GM19240 (cell line): ENCODE results near the gene VAV1.
A peak's percentile ranks its signal among the peaks of the same experiment; 100 is the strongest.
"Not testable (repeated sequence)": the region's sequence is repeated elsewhere in the genome, so short reads cannot be mapped to it uniquely, and the experiment has no call there.

Experiments
- DNase-seq: peaks from one replicate; pipeline ENCODE4 v3.0.0; 2011; ENCODE audit warnings: low spot score; ENCODE audit not compliant: insufficient read length

VAV1 gene

GRCh38 chr19:6736917-6737283 is 35.6 kb upstream of the VAV1 start:
- peak; percentile 84 for DNase-seq

- peak; percentile 98 for DNase-seq
Observed at GRCh38 chr19:6737284-6737872, 35.1 kb upstream of the VAV1 start, which contains the start of gene GPR108. TSS of gene GPR108 (minus strand) at chr19:6737580. CDS start at chr19:6737576, 4 bp downstream.

DNA sequence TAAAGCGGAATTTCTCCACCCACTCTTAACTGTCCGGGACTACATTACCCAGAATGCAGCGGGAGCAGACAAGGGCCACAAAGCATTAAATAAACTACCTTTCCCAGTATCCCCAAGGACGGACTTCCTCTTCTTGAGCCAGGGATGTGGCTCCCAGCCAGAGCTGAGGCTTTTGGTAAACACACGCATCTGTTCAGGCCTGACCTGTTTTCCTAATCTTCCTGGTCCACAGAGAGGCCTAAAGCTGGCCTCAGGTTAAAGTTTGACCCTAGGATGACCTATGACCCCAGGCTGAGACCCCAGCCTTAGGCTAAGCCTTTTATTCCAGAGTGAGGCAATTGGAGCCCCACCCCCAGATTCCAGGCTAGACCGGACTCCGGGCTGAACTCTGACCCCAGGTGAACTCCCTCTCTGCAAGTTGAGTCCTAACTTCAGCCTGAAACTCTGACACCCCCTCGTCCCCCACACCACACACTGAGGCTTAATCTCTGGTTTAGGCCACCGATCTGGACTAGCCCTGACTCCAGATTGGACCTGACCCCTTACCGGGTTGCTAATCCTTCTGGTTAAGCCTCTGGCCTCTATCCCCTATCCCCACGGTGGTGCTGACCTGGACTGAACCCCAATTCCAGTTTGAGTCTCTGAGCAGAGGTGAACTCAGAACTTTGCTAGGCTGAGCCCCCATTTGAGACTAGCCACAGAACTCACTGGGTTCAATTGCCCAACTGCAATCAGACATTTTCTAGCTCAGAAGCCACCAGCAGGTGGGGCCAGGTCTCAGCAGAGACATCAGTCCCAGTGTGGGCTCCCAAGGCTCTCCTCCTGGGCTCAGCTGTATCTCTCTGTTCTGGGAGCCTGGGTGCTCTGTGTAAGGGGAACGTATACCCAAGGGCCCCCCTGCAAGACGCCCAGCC is 34.4 kb upstream of the VAV1 start:
- DNase-seq, result peak; percentile 83

DNA sequence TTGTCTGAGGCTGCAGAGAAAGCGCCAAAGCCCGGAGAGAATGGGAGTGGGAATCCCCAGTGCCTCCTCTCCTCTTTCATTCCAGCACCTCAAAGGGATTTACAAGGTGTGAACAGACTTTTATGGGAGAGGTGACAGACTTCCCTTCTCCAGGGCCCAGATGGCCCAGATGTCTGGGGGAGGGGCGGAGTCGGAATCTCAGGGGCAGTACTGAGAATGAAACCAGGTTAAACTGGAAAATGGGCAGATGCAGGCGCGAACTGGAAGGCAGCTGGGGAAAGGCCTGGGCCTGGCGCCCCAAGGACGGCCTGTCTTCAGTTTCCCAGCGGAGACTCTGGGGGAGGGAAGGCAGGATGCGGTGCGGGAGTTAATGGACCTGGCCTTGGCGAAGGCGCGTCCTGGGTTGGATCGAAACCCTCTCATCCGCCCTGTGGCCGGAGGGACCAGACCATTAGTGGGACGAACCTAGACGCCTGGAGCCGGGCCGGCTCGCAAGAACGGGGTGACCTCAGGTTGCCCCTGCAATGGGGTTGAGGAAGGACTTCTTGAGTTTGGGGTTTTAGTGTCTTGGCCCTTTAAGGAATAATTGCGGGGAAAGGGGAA is 33.6 kb upstream of the VAV1 start:
- no peak for DNase-seq

DNA sequence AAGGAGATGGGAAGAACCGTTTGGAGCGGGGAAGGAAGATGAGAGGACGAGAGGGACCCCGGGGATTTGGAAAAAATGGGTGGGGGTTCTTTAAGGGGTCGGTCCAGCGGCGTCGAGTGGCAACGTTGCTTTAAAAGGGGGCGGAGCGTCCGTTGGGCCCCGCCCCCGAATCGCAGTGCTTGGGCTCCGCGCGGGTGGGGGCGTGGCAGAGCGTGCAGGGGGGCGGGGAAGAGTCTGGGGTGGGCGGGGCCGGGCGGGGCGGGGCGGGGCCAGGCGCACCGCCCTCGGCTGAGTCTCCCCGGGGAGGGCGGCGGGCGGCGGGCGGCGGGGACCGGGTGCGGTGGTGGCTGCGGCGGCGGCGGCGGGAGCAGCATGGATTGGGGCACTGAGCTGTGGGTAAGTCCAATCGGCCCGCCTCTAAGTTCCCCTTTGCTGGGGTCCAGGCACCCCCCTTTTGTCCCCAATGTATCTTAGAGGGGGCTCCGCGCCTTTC is 33.1 kb upstream of the VAV1 start, which contains the start of gene TRIP10:
TRIP10 (plus strand) TSS at position 291 of the 493 bp plus-strand sequence; CDS start at position 373, 82 bp downstream.
- no peak for DNase-seq

DNA sequence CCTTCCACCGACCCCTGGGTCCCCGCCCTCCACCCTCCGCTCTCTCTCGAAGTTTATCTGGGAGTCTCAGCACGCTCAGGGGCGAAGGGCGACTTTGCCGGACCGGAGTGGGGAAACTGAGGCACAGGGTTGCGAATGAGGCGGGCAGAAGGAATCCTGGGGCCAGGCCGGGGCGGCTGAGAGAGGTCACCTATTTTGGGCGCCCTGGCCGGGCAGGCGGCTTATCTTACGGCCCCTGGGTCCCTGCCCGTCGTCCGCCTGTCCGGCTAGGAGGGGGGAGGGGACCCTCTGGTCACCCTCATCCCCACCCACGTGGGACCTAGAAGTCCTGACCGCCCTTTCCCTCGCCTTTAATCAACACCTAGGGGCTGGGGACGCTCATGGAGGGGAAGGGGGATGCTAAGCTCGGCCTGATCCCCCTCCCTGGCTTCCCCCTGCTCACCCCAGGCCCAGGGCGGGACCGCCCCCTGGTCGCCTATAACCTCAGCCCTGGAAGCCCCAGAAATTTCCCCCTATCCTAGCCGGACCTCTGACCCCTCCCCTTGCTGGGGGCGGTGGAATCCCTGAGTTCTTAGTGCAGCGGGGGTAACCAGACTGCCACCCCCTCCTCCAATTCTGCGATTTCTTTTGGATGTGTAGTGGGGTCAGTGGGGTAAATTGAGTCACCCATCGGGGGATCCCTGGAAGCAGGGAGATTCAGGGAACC is 32.5 kb upstream of the VAV1 start:
- no peak for DNase-seq

DNA sequence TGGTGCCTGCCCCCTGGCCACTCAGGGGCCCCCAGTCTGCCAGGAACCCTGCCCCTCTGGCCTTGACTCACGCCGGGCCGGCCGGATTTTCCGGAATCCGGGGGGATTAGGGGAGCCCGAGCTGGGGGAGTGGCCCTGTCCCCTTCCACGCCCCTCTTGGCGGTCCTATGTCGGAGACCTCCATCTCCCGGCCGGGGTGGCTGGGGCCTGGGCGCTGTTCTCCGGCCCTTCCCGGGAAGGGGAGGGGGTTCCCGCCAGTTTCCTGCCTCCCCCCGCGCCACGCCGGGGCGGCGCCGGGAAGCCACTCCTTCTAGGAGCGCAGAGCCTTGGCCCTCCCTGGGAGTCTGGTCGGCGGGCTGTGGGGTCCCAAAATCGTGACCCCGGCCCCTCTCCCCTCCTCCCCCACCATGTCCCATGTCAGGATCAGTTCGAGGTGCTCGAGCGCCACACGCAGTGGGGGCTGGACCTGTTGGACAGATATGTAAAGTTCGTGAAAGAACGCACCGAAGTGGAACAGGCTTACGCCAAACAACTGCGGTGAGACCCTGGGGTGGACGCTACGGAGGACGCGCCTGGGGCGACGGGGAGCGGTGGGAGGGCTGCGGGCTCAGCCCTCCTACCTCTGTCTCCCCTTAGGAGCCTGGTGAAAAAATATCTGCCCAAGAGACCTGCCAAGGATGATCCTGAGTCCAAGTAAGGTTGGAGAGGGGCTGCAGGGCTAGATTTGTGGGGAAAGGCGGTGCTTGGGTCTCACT is 31.7 kb upstream of the VAV1 start:
- no peak for DNase-seq

DNA sequence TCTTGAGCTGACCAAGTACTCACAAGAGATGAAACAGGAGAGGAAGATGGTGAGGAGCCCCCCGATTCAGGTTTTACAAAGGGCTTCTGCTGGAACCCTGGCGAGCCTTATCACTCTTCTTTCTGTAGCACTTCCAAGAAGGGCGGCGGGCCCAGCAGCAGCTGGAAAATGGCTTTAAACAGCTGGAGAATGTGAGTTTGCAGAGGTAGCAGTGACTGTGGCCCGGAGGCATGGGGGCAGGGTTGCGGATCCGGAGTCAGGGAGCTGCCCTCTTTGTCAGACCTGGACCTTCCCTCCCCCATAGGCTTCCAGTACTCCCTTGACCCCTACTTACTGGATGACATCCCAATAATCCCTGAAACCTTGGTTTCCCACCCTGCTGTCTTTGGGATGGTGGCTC is 29.4 kb upstream of the VAV1 start:
- DNase-seq, result no peak

DNA sequence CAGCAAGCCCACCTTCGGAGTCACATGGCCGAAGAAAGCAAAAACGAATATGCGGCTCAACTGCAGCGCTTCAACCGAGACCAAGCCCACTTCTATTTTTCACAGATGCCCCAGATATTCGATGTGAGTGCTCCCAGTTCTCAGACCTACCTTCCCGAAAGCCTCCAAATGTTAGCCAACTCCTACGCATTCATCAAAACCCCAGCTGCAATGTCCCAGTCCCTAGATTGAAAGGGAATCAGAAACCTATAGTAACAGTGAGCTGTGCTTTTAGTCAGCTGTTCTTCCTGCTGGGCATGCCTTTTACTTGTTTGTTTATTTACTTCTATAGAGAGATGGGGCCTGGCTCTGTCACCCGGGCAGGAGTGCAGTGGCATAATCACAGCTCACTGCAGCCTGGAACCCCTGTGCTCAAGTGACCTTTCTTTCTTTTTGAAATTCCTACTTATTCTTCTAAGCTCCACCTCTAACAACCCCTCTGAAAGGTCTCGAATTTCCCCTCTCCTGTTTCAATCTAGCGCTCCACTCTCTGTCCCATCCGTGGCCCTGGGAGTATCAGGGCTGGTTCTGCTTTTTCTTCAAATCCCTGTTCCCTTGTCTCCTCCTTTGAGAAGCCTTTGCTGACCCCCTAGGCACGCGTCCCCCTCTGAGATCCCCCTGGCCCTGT is 28.7 kb upstream of the VAV1 start:
- DNase-seq, result no peak

GRCh38 chr19:6744381-6745301 is 27.9 kb upstream of the VAV1 start:
- DNase-seq, result no peak

GRCh38 chr19:6745965-6746364 is 26.5 kb upstream of the VAV1 start:
- no peak for DNase-seq

DNA sequence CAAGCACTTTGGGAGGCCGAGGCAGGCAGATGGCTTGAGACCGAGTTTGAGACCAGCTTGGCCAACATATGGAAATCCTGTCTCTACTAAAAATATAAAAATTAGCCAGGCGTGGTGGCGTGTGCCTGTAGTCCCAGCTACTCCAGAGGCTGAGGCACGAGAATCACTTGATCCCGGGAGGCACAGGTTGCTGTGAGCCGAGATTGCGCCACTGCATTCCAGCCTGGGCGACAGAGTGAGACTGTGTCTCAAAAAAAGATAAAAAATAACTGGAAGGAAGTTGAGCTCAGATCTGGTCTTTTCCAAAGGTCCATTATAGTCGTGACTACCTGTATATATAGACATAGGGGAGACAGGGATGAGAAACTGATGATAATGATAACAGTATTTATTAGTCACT is 24.0 kb upstream of the VAV1 start:
- not testable (repeated sequence) for DNase-seq

DNA sequence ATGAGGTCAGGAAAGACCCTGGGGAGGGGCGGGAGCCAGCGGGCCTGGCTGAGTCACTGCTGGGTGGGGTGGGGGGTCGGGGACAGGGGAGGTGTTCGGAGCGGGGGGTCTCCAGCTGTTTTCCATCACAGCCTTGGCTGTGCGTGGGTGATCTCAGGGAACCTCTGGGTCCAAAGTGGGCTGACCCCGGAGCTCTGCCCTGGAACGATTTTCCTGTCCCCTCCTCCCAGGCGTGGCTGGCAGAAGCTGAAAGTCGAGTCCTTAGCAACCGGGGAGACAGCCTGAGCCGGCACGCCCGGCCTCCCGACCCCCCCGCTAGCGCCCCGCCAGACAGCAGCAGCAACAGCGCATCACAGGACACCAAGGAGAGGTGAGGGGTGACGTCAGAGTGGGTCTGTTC is 22.4 kb upstream of the VAV1 start:
- DNase-seq, result no peak

GRCh38 chr19:6751189-6751588 is 21.3 kb upstream of the VAV1 start:
- DNase-seq, result no peak

DNA sequence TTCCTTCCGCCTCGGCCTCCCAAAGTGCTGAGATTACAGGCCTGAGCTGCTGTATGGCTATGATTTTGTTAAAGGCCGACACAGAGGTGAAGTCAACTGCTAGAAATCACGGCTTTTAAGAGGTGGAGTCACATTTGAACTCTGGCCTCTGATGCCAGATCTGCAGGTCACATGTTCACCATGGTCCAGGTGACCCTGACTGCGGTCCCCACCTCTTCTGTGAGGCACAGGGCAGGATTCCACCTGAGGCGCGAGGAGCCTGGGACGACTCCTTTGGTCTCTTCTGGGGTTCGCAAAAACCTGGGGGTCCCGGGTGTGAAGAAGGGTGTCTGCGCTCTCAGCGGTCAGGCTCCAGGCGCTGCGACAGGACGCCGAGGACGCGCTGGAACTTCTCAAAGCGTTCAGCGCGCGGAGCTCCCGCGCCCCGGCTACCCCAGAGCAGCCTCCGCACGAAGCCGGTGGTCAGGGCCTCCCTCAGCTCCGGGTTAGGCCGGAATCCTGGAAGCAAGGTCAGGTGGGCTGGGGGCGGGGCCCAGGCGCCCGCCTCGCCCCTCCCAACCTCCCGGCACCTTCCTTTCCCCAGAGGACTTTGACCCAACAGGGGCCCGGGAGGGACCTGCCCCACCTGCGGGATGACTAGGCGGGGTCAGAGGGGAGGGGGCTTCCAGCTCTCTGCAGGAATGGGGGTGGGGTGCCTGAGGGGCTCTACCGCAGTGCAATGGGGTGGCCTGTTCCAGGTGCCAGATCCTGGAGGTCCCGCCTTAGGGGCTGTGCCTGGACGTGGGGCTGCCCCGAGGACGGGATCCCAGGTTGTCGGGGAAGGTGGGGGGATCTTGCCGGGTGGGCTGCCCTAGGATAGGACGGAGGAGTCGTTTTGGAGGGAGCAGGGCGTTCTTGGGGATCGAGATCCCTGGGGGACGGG is 20.0 kb upstream of the VAV1 start:
- no peak for DNase-seq

DNA sequence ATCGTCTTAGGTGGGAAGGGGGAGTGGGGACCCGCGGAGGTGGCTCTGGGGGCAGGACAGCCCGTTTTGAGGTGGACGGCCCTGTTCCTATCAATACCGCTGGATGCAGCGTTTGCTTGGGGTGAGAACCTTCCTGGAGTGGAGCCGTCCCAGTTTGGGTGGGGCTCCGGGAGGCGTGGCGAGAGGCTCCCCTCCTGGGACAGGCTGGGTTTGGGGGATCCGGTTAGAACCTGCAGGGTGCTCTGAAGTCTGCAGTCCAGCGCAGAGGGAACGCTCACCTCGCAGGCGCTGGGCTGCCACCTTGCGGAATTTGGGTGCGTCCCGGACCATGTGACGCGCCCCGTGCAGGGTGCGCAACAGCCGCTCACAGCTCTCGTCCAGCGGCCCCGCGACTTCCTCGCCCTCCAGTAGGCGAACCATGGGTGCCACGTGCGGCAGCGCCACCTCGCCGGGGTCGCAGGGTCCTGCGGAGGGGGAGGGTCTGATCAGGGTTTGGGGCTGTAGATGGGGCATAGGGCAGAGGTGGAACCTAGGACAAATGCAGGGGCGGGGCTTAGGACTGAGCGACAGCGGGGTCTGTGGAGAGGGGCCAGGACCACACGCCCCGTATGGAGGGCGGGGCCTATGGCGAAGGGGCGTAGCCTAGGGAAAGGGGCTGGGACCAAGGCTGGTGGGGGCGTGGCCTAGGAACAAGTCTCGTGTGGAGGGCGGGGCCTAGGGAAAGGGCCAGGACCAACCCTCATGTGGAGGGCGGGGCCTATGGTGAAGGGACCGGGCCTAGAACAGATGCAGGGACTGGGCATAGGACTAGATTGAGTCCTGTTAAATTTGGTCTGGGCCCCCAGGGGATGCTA is 19.1 kb upstream of the VAV1 start:
- DNase-seq, result peak; percentile 95

DNA sequence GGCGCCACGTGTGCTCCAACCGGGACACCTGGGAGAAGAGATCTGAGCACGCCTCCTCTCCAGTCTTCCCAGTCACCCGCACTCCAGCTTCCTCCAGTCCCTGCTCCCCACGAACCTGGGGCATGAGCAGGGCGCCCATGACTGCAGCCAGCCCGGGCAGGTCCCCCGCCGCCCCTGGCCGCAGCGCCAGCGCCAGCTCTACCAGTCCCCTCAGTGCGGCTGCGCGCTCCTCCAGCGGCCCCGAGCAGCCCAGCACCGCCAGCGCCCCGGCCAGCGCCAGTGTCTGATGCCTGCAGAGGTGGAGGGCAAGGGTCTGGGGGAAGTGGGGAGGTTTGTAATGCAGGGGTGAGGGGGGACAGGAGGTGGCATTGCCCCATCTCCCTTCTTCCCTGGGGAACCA is 18.4 kb upstream of the VAV1 start:
- no peak for DNase-seq
